ENCODE results near the gene C9. TPM values are rescaled to one million over a fixed set of nuclear protein-coding genes. Genes with fewer than 3 reads are reported as not detected.

The C9 gene
- total and polyA plus RNA-seq, 11 donors, result 0.04 to 0.29 TPM; not detected in 9

- H3K9me3 ChIP-seq, result peaks cover 0 to 25% (median 0%) of the 10 kb centered on the region in 12 donors
- H3K27me3 ChIP-seq, result peaks cover 0 to 7% (median 0%) of the 10 kb centered on the region in 9 donors
- no peaks in the 10 kb centered on the region for H3K4me1 ChIP-seq
- intact Hi-C loops (cut with DNase I), result no loop called here
- H3K27ac ChIP-seq, result no peak overlapping the region
- H3K36me3 ChIP-seq, result no peaks in the 10 kb centered on the region
- no peak for DNase-seq
- no peak overlapping the region for H3K4me3 ChIP-seq
- TF ChIP-seq POLR2A (IDR thresholded peaks at IDR 0.05), result no peak
- no peak for TF ChIP-seq CTCF (IDR thresholded peaks at IDR 0.05)
- WGBS, 4 donors, result 73 to 85% (median 76%) methylated on average over 4 of the region's 4 CpGs
- no peak for ATAC-seq
Observed at GRCh38 chr5:39315995-39316394, 48.3 kb downstream of the C9 start.

- DNase-seq (no peak), ATAC-seq (no peak)
- intact Hi-C loops (cut with DNase I), result no loop called here
- Histone ChIP-seq H3K4me3 (no peak overlapping the region), H3K27me3 (peaks cover 0 to 7% (median 0%) of the 10 kb centered on the region in 9 donors), H3K9me3 (peaks cover 0 to 12% (median 0%) of the 10 kb centered on the region in 12 donors), H3K27ac (no peak overlapping the region), H3K36me3 (no peaks in the 10 kb centered on the region), H3K4me1 (no peaks in the 10 kb centered on the region)
- TF ChIP-seq CTCF (IDR thresholded peaks at IDR 0.05) (no peak), POLR2A (IDR thresholded peaks at IDR 0.05) (no peak)
- 82 to 89% (median 86%) methylated on average over 1 of the region's 1 CpG for WGBS, 4 donors
Observed at GRCh38 chr5:39314591-39314990, 49.7 kb downstream of the C9 start.

- no peaks in the 10 kb centered on the region for H3K27me3 ChIP-seq
- no peaks in the 10 kb centered on the region for H3K4me1 ChIP-seq
- H3K4me3 ChIP-seq, result no peak overlapping the region
- H3K27ac ChIP-seq, result no peak overlapping the region
- TF ChIP-seq POLR2A (IDR thresholded peaks at IDR 0.05) (no peak), CTCF (IDR thresholded peaks at IDR 0.05) (no peak)
- whole genome bisulfite sequencing, 4 donors, result 83 to 88% (median 86%) methylated on average over 1 of the region's 1 CpG
- H3K36me3 ChIP-seq, result no peaks in the 10 kb centered on the region
- intact Hi-C loops (cut with DNase I), result no loop called here
- no peak for DNase-seq
- ATAC-seq, result no peak
- H3K9me3 ChIP-seq, result no peaks in the 10 kb centered on the region
Observed at GRCh38 chr5:39309534-39309933, 54.8 kb downstream of the C9 start.

GRCh38 chr5:39302472-39302871, 61.8 kb downstream of the C9 start:
- 84 to 97% (median 85%) methylated on average over 1 of the region's 1 CpG for WGBS, 4 donors
- no peak overlapping the region for H3K4me3 ChIP-seq
- DNase-seq, result no peak
- H3K4me1 ChIP-seq, result peaks cover 0 to 8% (median 0%) of the 10 kb centered on the region in 12 donors
- peaks cover 0 to 26% (median 6%) of the 10 kb centered on the region in 12 donors for H3K9me3 ChIP-seq
- H3K27me3 ChIP-seq, result no peaks in the 10 kb centered on the region
- H3K36me3 ChIP-seq, result no peaks in the 10 kb centered on the region
- TF ChIP-seq CTCF (IDR thresholded peaks at IDR 0.05), result no peak
- TF ChIP-seq POLR2A (IDR thresholded peaks at IDR 0.05), result no peak
- no peak for ATAC-seq
- intact Hi-C loops (cut with DNase I), result no loop called here
- H3K27ac ChIP-seq, result no peak overlapping the region

All from heart left ventricle (tissue), 16 donors.